ENCODE data around the gene CLEC18C. TPM values are rescaled to one million over a fixed set of nuclear protein-coding genes. Genes with fewer than 3 reads are reported as not detected.

CLEC18C gene
- total RNA-seq, 2 donors from 2014 or later: 0.68 TPM; not detected in 1

DNA sequence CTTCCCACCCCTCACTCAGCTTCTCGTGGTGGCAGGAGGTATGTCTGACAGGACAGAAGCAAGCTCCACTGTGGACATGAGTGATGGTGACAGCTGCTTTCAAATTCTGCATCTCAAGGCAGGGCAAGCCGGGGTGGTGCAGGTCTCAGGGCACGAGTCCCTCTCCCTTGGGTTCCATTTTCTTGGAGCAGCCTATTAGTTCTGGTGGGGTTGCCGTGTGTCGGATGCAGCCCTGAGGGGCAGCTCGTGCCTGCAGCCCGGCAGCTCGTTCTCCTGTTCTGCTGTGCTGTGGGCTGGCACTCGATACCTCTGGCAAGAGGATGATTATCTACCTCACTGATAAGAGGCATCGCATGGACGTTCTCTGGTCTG, 16.5 kb upstream of the CLEC18C start:
- H3K36me3 ChIP-seq: peaks cover 93% of the 10 kb centered on the region
- no peak for DNase-seq (ENCODE audit: low spot score)

DNA sequence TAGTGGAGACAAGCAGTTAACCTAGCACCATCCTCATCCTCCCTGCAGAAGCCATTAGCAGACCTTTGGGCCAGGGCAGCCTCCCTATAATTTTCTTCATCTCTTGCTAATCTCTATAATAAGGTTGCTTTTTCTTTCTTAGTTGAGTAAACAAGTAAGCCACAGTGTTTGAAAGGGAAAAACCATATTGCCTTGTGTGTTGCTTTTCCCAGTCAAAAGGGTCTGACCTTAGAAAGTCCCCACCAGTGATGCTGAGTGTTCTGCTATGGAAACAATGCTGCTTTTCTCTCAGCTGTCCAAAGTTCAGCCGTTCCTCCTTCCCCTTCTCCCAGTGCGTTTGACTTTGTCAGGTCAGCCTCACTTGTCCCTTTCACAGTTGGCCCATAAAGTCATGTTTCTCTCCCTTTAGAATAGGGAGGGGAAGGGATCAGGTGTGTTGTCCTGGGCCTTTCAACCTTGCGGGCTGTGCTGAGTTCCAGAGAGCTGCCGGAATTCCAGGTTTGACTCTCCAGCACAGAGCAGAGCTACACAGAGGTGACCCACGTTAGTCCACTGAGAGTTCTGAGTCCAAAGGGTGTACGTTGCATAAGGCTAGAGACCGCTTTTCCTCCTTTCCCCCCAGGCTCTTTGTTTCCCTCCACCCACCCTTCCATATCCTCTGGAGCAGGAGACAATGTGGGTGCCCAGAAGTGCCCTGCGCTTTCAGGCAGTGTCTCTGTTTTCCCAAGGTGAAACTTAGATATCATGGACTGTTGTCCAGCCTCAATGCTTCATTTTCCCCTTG, 15.9 kb upstream of the CLEC18C start:
- Histone ChIP-seq H3K9me3 (no peaks in the 10 kb centered on the region), H3K27ac (no peak overlapping the region), H3K27me3 (replicated peaks; ENCODE audit: insufficient read depth) (no peaks in the 10 kb centered on the region), H3K36me3 (peaks cover 93% of the 10 kb centered on the region), H3K4me3 (no peak overlapping the region), H3K4me1 (ENCODE audit: control insufficient read depth in 1 of 2, low read depth in 2 of 2) (no peaks in the 10 kb centered on the region)
- no peak for ATAC-seq (ENCODE audit: insufficient number of reproducible peaks, low FRiP score, low read depth)
- DNase-seq (ENCODE audit: low spot score): no peak
- TF ChIP-seq, protein P1, sequence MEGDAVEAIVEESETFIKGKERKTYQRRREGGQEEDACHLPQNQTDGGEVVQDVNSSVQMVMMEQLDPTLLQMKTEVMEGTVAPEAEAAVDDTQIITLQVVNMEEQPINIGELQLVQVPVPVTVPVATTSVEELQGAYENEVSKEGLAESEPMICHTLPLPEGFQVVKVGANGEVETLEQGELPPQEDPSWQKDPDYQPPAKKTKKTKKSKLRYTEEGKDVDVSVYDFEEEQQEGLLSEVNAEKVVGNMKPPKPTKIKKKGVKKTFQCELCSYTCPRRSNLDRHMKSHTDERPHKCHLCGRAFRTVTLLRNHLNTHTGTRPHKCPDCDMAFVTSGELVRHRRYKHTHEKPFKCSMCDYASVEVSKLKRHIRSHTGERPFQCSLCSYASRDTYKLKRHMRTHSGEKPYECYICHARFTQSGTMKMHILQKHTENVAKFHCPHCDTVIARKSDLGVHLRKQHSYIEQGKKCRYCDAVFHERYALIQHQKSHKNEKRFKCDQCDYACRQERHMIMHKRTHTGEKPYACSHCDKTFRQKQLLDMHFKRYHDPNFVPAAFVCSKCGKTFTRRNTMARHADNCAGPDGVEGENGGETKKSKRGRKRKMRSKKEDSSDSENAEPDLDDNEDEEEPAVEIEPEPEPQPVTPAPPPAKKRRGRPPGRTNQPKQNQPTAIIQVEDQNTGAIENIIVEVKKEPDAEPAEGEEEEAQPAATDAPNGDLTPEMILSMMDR (IDR thresholded peaks at IDR 0.05): no peak

More for the DNA sequence above, 16.5 kb upstream of the CLEC18C start:
- no peak overlapping the region for H3K27ac ChIP-seq
- no peaks in the 10 kb centered on the region for H3K4me1 ChIP-seq (ENCODE audit: control insufficient read depth in 1 of 2, low read depth in 2 of 2)
- no peaks in the 10 kb centered on the region for H3K9me3 ChIP-seq
- ATAC-seq (ENCODE audit: insufficient number of reproducible peaks, low FRiP score, low read depth): no peak
- TF ChIP-seq, protein P1 (IDR thresholded peaks at IDR 0.05): no peak
- H3K4me3 ChIP-seq: no peak overlapping the region
- H3K27me3 ChIP-seq (replicated peaks; ENCODE audit: insufficient read depth): no peaks in the 10 kb centered on the region

DNA sequence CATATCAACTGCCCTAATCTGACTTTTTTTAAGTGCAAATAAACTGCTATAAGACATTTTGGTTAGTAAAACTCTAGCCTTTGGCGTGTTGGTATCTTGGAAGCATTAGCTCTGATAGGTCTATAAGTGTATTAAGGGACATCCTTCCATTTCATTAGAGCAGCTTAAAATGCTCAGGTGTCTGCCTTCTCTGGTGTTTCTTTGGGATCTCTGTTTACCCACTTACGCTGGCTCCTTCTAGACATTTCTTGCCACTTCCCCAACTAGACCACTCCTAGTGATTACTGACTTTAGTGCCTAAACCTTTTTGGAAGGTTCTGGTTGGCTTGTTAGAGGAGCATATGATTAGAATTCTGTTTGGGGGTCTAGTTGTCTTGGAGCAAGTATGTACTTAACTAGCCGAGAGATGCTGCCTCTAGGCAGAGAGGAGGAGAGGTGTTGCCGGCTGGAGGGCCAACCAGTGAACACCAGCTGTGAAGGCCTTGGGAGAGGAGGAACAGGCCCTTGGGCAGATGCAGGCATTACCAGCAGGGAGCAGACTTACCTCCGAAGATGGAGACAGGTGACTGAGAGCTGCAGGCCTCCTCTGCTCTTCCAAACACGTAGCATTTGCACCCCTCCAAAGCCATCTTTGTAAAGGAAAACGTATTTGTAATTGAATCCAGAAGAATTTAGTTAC, 15.2 kb upstream of the CLEC18C start:
- H3K27ac ChIP-seq: no peak overlapping the region
- no peaks in the 10 kb centered on the region for H3K4me1 ChIP-seq (ENCODE audit: control insufficient read depth in 1 of 2, low read depth in 2 of 2)
- DNase-seq (ENCODE audit: low spot score) (no peak), ATAC-seq (ENCODE audit: insufficient number of reproducible peaks, low FRiP score, low read depth) (no peak)
- H3K9me3 ChIP-seq: no peaks in the 10 kb centered on the region
- no peak overlapping the region for H3K4me3 ChIP-seq
- H3K27me3 ChIP-seq (replicated peaks; ENCODE audit: insufficient read depth): no peaks in the 10 kb centered on the region
- TF ChIP-seq, protein P1 (IDR thresholded peaks at IDR 0.05): no peak
- H3K36me3 ChIP-seq: peaks cover 87% of the 10 kb centered on the region

DNA sequence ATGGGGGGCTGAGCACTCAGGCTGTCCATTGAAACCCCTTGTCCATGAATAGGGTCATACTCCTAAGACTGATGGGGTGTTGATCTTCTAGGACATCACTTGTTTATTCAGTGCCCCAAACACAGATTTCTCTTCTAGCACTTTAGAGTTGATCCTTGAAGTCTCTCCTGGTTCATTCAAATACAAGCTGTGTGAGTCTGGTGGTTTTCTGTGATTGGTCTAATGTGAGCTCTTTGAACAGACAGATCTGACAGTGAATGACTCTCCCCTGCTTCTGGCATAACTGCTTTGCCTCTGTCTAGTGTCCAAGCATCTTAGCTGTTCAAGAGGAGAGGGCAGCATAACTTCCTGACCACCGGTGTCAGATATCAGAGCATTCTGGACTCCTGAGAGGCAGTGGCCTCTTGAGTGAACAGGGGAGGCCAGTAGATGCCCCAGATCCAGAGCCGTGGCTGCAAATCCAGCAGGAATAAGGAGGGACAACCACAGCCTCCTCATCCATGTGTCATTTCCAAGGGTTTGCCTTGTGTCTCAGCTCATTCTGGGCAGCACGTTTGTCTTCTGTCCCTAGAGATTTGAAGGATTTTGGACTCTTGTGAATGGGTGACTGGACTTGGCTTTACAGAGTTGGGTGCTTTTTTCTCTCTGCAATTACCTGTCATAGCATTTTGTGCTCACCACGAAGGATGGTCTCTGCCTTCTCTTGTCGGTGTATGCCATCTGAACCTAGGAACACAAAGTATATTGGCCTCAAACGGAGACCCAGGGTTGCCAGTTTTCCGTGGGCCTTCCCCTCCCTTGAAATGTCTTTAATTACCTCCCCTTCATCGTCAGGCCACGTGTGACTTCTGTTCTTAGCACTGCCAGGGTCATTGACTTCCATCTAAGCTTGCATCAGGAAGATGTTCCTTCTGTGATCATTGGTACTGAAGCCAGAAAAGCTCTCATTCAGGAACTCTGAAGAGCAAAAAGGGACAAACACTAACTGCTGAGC, 13.9 kb upstream of the CLEC18C start:
- peaks cover 75% of the 10 kb centered on the region for H3K36me3 ChIP-seq

More for the DNA sequence above, 13.9 kb upstream of the CLEC18C start:
- TF ChIP-seq, protein P1 (IDR thresholded peaks at IDR 0.05): no peak
- Histone ChIP-seq H3K4me3 (no peak overlapping the region), H3K27ac (no peak overlapping the region), H3K9me3 (no peaks in the 10 kb centered on the region), H3K27me3 (replicated peaks; ENCODE audit: insufficient read depth) (no peaks in the 10 kb centered on the region), H3K4me1 (ENCODE audit: control insufficient read depth in 1 of 2, low read depth in 2 of 2) (no peaks in the 10 kb centered on the region)
- DNase-seq (ENCODE audit: low spot score) (no peak), ATAC-seq (ENCODE audit: insufficient number of reproducible peaks, low FRiP score, low read depth) (no peak)

All from thoracic aorta (tissue), 2 donors.